ENCODE data around the gene MINPP1. TPM values are rescaled to one million over a fixed set of nuclear protein-coding genes. Genes with fewer than 3 reads are reported as not detected.

Gene MINPP1
- total and polyA plus RNA-seq, 2 of the 4 experiments (the other 2 are of a cell fraction): 11.7 to 14.4 TPM

GRCh38 chr10:87507879-87508483 lies 3.3 kb downstream of the MINPP1 start:
- Histone ChIP-seq H3K9me3 (ENCODE audit: control insufficient read depth, insufficient read depth, low read length) (no peaks in the 10 kb centered on the region), H2BK15ac (ENCODE audit: low read depth, low read length) (no peak overlapping the region), H3K4me3 (ENCODE audit: insufficient read depth, low read depth, low read length) (no peak overlapping the region), H3K4me1 (ENCODE audit: control insufficient read depth, insufficient read depth, low read length) (peaks cover 1% of the 10 kb centered on the region; the same call in 1 of the 2 replicates), H4K20me1 (ENCODE audit: insufficient read depth, low read length) (no peaks in the 10 kb centered on the region; the same call in 1 of the 2 replicates), H3K27ac (ENCODE audit: insufficient read depth, low read length) (no peak overlapping the region), H3K9me1 (ENCODE audit: insufficient read depth, low read length) (no peaks in the 10 kb centered on the region; the same call in 1 of the 2 replicates), H2BK5ac (ENCODE audit: low read depth, low read length, poor library complexity, severe bottlenecking) (no peak overlapping the region), H2AFZ (replicated peaks; ENCODE audit: low read length, poor library complexity) (no peak overlapping the region), H3K23ac (ENCODE audit: low read depth, low read length) (no peak overlapping the region), H4K8ac (ENCODE audit: low read depth in 2 of 2, low read length in 2 of 2) (no peak overlapping the region), H3K27me3 (ENCODE audit: control insufficient read depth, insufficient read depth, low read length) (no peaks in the 10 kb centered on the region), H3K56ac (ENCODE audit: extremely low read depth, insufficient read depth, low read length) (no peak overlapping the region), H3K14ac (replicated peaks; ENCODE audit: low read depth, low read length) (no peak overlapping the region), H4K91ac (ENCODE audit: insufficient read depth, low read depth, low read length) (no peak overlapping the region), H3K4me2 (ENCODE audit: low read depth, low read length) (no peak overlapping the region), H4K5ac (ENCODE audit: low read depth, low read length) (no peak overlapping the region), H3K79me1 (ENCODE audit: low read depth in 1 of 2, low read length in 2 of 2) (peaks cover 16 to 36% of the 10 kb centered on the region in 2 experiments), H2AK9ac (replicated peaks; ENCODE audit: low read depth, low read length, poor library complexity) (no peak overlapping the region), H3K9ac (ENCODE audit: low read depth, low read length) (no peak overlapping the region), H3K18ac (ENCODE audit: low read depth, low read length) (no peak overlapping the region), H3K4ac (ENCODE audit: low read depth, low read length) (no peak overlapping the region), H2BK120ac (ENCODE audit: low read depth, low read length) (no peak overlapping the region), H3K36me3 (ENCODE audit: control insufficient read depth, insufficient read depth, low read length) (peaks cover 1% of the 10 kb centered on the region; the same call in 1 of the 2 replicates), H2AK5ac (ENCODE audit: low read depth, low read length) (no peak overlapping the region), H2BK20ac (ENCODE audit: low read depth, low read length) (no peak overlapping the region)
- CTCF ChIA-PET: no interaction called here
- dilution Hi-C loops (cut with HindIII; ENCODE audit: low sequenced_read_pairs, unreplicated experiment) (no loop called here), in situ Hi-C loops (cut with MboI; ENCODE audit: low sequenced_read_pairs) (loop anchor here (25.0 kb wide), 1 partner anchor 296 kb away; no protein-coding TSS in a partner anchor), intact Hi-C loops (cut with micrococcal nuclease) (loop anchor here (2.0 to 5.0 kb wide), 2 partner anchors 13 to 166 kb away; no protein-coding TSS in a partner anchor)
- DNase-seq: no peak
- no CpG with 5 or more reads among the region's 5 CpGs for WGBS, 2 experiments (ENCODE audit: extremely low coverage in 2 of 2, insufficient read length in 1 of 2)
- BruUV-seq (replicated peaks): no TSS peak
- no peak for ATAC-seq (ENCODE audit: low read depth)
- no peak for TF ChIP-seq RAD21 (IDR thresholded peaks at IDR 0.05; ENCODE audit: low read length)
- TF ChIP-seq CEBPB (IDR thresholded peaks at IDR 0.05; ENCODE audit: low read depth, low read length): peak; percentile 56
- POLR2A ChIA-PET (ENCODE audit: unreplicated experiment): no interaction called here
